Stimulated activated CD4-positive, alpha-beta T cell treated with anti-CD3 and anti-CD28 coated beads, Interleukin-15, amount 100 ng/mL, for 1 hour (primary cell): ENCODE results near the gene RBM27.
"Not testable (repeated sequence)": the region's sequence is repeated elsewhere in the genome, so short reads cannot be mapped to it uniquely, and the experiment has no call there.

Source experiments
- DNase-seq, 2 donors: peaks; one replicate each; pipeline ENCODE4 v3.0.0-alpha.2; 2020; ENCODE audit warnings: low read depth in 1 of 2, low spot score in 1 of 2

RBM27 gene

DNA sequence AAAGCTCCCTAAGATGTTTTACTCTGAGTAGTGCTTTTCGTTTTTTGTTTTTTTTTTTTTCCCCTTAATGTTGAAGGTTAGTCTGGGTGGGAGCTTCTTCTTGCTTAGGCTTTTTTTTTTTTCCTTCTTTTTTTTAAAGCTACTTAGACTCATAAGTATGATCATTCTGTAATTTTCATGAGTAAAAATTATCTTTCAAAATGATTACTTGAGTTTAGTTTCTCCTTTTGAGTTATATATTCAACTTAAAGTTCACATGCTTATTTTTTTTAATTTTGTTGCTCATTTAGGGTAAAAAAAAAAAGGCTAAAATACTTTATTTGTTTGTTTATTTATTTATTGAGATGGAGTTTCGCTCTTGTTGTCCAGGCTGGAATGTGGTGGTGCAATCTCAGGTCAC is 2.9 kb downstream of the RBM27 start:
- DNase-seq = no peak

DNA sequence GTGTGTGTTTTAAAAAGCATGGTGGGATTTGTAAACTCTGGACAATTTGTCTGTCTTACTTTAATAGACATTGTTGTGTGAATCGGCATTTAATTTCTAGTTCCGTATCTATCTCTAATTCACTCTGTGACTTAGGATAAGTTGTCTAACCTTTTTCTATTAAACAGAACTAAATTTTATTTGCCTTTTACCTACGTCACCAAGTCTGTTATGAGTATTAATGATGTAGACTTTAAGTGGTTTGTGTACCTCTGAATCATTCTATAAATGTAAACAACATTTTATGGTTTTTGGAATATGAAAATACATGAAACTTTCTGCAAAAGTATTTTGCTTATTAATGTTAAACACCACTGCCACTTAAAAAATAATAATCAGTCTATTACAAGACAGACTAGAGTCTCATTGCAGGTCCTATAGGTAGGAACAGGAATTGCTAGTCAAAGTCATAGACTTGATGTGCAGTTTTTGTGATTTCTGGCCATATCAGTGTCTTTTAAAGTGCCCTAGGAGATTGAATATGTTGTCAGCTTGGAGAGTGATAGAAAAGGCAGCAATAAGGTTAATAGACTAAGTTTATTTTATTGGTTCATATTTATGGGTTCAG is 5.6 kb downstream of the RBM27 start:
- DNase-seq = no peak

DNA sequence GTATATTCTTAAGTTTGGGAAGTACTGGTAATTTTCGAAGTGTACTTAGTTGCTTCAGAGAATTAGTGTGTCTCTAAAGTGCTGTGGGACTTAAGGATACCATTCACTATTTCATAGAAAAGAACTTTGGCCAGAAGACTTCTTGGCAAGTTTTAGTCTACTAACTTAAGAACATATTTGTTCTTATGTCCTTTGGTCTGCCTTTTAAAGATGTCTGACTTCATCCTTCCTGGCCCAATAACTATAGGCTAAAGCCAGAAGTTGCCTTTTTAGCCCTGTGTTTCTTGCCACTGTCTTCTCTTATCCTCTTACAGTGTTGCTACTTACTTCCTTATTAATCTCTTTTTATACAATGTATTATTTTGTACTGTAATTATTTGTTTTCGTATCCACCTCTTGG is 6.3 kb downstream of the RBM27 start:
- no peak for DNase-seq

DNA sequence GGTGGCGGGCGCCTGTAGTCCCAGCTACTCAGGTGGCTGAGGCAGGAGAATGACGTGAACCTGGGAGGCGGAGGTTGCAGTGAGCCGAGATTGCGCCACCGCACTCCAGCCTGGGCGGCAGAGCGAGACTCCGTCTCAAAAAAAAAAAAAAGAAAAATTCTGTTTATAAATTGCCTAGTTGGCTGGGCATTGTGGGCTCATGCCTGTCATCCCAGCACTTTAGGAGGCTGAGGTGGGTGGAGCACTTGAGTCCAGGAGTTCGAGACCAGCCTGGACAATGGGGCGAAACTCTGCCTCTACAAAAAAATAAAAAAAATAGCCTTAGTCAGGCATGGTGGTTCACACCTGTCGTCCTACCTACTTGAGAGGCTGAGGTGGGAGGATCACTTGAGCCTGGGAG is 7.4 kb downstream of the RBM27 start:
- DNase-seq = not testable (repeated sequence)

DNA sequence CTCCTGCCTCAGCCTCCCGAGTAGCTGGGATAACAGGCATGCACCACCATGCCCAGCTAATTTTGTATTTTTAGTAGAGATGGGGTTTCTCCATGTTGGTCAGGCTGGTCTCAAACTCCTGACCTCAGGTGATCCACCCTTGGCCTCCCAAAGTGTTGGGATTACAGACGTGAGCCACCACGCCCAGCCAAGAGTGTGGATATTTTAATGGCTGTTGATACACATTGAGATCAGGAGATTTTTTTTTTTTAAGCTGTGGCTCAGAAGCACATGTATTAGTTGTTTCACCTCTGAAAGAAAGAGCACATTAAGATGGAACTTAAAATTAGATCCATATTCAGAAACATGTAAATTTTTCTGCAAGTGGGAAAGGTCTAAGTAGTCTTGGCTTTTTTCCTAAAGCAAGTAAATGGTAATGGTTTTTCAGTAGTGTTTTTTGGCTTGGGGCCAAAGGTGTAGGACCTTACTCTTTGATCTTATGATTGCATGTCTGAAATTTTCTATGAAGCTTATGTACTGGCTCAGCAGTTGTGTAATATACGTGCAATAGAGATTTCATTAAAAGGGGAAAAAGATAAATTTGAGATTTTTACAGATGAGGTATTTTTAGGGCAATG is 9.9 kb downstream of the RBM27 start:
- no peak for DNase-seq

DNA sequence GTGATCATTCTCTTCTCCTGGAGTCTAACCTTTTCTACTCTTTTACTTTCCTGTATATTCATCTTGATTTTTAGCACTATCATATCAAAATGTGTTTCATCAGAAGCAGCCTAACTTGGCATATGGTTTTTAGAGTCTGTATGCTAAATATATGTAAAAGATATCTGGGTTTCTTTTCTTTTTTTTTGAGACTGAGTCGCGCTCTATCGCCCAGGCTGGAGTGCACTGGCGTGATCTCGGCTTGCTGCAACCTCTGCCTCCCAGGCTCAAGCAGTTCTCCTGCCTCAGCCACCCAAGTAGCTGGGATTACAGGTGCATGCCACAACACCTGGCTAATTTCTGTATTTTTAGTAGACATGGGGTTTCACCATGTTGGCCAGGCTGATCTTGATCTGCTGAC is 11.5 kb downstream of the RBM27 start:
- not testable (repeated sequence) for DNase-seq

DNA sequence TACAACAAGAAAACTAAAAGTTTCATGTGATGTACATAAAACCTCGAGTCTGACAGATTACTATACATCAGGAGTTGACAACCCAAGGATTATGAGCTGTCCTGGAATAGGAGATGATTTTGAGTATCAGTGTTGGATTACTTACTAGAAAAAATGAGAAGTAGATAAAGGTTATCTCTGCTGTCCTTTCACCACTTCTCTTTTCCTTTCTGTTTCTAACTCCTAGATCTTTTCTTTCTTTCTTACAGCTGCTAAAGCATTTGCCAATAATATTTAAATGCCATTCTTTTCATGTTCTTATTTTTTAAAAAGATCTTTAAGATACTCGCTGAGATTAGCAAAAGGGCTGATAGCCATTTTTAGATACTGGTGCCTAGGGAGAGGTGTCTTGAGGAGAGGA is 14.8 kb downstream of the RBM27 start:
- no peak for DNase-seq

DNA sequence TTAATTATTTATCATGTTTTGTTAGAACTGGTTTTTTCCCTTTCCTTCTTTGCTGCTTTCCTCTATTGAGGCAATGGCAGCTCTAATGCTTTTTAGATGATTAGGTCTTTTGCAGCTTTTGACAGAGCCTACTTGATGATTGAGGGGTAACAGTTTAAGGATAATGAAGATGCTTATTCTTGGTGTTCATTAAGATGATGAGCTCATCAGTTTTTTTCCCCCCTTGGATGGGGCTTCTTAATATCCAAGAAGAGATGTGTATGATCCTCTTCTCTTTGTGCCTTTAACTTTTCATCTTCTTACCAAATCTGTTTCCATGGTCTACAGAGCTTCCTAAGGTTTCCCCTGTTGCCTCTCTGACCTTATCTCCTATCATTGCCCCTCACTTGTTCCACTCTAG is 15.8 kb downstream of the RBM27 start:
- no peak for DNase-seq

DNA sequence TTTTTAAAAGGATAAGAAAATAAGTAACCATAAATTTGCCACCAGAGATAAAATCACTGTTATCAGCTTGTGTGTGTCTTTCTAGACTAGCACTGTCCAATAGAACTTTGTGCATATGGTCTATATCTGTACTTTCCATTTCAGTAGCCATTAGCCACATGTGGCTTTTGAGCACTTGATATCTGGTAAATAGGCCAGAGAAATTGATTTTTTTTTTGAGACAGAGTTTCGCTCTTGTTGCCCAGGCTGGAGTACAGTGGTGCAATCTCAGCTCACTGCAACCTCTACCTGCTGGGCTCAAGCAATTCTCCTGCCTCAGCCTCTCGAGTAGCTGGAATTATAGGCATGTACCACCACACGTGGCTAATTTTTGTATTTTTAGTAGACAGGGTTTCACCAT is 17.8 kb downstream of the RBM27 start:
- DNase-seq = no peak

DNA sequence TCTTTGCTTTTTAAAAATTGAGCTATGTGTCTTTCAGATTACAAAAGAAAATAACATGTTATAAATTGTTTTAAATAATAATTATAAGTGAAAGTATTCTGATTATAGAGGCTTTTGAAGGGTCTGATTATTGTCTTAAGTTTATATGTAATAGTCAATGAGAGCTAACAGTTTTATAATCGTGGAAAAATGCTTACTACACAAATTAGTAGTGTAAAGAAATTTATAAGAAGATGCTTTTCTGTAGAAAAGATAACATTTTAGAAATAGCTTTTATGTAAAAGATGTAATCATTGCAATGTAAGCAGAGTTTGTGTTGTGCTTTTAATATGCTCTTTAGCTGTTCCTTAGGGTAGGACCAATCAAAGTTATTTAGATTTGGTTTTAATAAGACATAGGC is 18.6 kb downstream of the RBM27 start:
- DNase-seq = no peak

DNA sequence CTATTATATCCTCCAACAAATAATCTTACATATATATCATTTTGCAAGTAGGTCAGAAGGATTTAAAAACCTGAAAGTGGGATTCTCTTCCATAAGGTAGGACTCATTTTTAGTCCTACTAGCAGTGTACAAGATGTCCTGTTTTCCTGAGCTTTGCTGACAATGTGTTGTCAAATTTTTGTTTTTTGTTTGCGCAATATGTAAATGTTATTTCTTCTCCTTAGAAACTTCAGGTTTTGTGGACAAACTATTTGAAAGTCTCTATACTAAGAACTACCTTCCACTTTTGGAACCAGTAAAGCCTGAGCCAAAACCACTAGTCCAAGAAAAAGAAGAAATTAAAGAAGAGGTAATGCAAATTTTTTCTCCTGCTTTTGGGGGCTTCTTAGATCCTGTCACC is 19.8 kb downstream of the RBM27 start:
- no peak for DNase-seq

DNA sequence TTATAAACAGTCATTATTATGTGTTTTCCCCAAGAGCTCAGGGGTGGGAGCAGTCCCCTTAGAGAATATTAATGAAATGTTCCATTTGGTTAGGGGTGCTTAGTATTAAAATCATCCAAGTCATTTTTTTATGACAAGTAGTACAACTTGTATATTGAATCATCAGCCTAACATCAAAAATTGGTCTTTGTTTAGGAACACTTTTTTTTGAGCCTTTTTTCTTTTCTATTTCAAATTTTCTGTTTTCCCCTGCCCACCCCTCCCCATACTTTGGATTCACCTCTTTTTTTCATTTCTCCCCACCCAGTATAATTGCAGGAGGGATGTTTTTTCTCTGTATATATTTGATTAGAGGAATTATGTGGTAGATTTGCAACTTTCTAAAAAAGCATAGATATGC is 25.8 kb downstream of the RBM27 start:
- DNase-seq = no peak

DNA sequence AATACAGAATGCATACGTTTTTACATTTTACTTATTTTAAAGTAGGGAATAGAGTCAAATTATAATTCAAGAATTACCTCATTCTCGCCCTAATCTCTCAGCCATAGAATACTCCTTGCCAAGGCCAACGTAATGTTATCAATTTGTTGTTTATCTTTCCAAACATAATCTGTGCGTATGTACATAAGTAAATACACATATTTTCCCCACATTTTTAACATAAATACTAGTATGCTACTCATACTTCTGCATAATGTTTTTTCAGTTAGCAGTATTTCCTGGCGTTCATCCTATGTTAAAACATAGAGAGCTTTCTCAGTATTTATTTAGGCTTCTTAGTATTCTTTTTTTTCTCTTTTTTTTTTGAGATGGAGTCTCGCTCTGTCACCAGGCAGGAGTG is 28.8 kb downstream of the RBM27 start:
- DNase-seq = no peak

DNA sequence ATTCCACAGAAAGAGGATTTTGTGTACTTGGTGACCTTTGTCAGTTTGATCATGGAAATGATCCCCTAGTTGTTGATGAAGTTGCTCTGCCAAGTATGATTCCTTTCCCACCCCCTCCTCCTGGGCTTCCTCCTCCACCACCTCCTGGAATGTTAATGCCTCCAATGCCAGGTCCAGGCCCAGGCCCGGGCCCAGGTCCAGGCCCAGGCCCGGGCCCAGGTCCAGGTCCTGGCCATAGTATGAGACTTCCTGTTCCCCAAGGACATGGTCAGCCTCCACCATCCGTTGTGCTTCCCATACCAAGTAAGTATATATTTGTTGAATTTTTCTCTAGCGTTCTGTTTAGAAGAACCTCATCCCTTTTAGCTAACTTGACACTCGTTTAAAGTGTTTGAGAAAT is 30.0 kb downstream of the RBM27 start:
- no peak for DNase-seq

DNA sequence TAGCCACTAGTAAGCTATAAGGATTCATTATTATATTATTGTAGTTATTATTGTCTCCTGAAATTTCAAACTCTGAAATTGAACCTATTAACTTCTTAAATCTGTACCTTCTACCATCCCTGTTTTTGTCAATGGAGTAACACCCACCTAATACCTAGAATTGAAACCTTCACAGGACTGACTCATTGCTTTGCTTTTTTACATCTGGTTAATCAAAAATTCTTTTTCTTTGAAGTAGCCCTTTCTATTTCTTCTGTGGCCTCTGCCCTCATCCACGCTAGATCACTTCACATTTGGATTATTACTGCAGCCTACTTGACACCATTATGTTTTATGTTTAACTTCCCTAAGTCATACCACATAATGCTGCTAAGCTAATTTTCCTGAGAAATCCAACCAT is 35.6 kb downstream of the RBM27 start:
- DNase-seq = no peak

DNA sequence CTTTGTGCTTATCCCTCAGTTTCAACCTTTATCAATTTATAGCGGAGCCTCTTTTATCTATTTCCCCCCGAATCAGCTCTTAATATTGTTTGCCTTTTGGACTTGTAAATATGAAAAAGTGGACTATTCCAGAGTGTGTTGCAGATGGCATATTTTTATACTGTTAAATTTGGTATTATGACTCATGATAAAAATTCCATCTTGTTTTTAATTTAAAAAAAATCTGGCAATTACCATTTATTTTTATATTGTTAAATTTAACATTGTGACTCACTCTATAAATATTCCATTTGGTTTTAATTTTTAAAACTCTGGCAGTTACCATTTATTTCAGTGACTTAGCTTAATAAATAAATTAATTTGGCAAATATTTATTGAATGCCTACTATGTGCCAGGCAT is 37.5 kb downstream of the RBM27 start:
- no peak for DNase-seq

DNA sequence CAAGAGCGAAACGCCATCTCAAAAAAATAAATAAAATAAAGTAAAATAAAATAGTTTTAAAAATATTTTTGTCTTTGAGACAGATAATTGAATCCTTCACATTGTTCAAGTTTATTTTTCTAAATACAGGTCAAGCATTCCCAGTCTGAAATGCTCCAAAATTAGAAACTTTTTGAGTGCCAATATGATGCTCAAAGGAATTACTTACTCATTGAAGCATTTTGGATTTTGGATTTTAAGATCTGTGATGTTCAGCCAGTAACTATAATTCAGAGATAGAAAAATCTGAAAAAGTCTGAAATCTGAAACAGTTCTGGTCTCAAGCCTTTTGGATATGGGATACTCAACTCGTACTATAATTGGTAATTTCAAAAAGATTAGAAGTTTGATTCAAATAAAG is 39.8 kb downstream of the RBM27 start:
- DNase-seq = no peak

DNA sequence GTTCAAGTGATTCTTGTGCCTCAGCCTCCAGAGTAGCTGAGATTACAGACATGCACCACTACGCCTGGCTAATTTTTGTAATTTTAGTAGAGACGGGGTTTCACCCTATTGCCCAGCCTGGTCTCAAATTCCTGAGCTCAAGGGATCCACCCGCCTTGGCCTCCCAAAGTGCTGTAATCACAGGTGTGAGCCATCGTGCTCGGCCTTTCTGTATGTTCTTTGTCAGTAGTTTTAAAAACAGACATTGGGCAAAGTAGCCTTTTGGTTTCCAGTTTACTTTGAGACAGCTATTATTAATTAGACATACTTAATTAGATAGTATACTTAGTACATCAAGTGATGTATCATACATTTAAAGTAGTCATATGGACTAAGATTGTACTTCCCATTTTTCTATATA is 45.2 kb downstream of the RBM27 start:
- DNase-seq = no peak

DNA sequence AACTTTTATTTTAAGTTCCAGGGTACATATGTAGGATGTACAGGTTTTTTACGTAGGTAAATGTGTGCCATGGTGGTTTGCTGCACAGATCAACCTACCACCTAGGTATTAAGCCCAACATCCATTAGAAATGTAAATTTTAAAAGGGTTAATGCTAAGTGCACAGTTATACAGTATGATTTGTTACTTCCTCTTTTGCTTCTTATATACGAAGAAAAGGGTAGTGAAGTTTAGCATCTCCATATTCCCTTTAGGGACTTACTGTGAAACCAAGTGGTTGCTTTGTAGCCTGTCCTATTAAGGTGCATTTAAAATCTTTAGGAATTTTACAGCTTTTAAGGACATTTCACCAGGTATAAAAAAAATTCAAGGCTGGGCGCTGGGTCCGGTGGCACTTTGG is 46.4 kb downstream of the RBM27 start:
- DNase-seq = no peak
